Testis (tissue), 2 donors: ENCODE data around the gene ECT2.

Experiments
- POLR2A ChIP-seq: fragments of 450-650 bp; IDR thresholded peaks from one replicate; pipeline ENCODE4 v1.6.1; 2017; ENCODE audit warnings: antibody characterized with exemption, mild to moderate bottlenecking, moderate library complexity
- TF ChIP-seq, protein P1 (sequence below), 3 experiments: fragments of 450-650 bp in 2 of 3; fragments of 200-600 bp in 1 of 3; sonication (generic) in 1 of 3; IDR thresholded peaks; one replicate each; pipeline ENCODE4 v1.5.1; 2016 to 2019; ENCODE audit warnings: antibody characterized with exemption in 3 of 3, mild to moderate bottlenecking in 2 of 3, moderate library complexity in 1 of 3

DNA sequence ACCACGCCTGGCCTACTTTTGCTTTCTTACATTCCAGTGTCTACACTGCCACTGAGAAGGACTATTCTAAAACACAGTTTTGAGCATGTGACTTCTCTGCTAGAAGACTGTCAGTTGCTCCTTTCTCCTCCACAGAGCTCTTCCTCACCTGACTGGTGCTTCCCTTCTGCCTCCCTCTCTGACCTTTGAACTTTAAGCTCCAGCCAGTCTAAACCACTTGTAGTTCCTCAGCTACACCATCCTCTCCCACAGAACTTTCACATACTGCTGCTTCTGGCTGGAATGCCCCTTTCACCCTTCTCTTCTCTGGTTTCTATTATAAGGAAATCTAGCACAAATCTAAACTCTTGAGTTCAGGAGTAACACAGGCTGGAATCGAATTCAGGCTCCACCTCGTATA lies 48.8 kb upstream of the ECT2 start:
- TF ChIP-seq, protein P1, sequence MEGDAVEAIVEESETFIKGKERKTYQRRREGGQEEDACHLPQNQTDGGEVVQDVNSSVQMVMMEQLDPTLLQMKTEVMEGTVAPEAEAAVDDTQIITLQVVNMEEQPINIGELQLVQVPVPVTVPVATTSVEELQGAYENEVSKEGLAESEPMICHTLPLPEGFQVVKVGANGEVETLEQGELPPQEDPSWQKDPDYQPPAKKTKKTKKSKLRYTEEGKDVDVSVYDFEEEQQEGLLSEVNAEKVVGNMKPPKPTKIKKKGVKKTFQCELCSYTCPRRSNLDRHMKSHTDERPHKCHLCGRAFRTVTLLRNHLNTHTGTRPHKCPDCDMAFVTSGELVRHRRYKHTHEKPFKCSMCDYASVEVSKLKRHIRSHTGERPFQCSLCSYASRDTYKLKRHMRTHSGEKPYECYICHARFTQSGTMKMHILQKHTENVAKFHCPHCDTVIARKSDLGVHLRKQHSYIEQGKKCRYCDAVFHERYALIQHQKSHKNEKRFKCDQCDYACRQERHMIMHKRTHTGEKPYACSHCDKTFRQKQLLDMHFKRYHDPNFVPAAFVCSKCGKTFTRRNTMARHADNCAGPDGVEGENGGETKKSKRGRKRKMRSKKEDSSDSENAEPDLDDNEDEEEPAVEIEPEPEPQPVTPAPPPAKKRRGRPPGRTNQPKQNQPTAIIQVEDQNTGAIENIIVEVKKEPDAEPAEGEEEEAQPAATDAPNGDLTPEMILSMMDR (IDR thresholded peaks at IDR 0.05), result no peak
- TF ChIP-seq POLR2A, result no peak
